Measurements from ENCODE around the gene S100A9. TPM values are rescaled to one million over a fixed set of nuclear protein-coding genes. Genes with fewer than 3 reads are reported as not detected.

S100A9 gene
- total and polyA plus RNA-seq, 2 of the 4 experiments (the other 2 are of a cell fraction) = not detected

DNA sequence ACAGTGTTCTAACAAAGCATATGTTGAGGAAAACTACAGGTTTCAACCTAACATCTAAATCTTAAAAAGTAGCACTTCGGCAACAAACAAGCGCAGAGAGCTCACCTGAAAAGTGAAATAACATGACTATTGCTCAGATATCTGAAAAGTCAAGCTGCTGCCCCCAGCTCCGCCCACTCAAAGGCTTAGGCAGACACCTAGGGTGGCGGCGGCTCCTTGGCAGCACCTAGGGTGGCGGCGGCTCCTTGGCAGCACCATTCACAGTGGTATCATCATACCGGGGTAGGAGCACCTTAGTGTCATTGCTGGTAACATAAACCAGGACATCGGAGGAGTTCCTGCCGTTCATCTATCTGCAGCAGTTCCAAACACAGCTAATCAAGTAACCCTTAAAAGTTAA lies 21.9 kb downstream of the S100A9 start:
- no peak overlapping the region for H3K9ac ChIP-seq (ENCODE audit: low read depth, low read length)
- H3K18ac ChIP-seq (ENCODE audit: low read depth, low read length) = no peak overlapping the region
- no peaks in the 10 kb centered on the region for H4K20me1 ChIP-seq (ENCODE audit: insufficient read depth, low read length)
- in situ Hi-C loops (cut with MboI; ENCODE audit: low sequenced_read_pairs) (no loop called here), dilution Hi-C loops (cut with HindIII; ENCODE audit: low sequenced_read_pairs, unreplicated experiment) (no loop called here), intact Hi-C loops (cut with micrococcal nuclease) (no loop called here)
- no peak overlapping the region for H3K14ac ChIP-seq (replicated peaks; ENCODE audit: low read depth, low read length)
- H3K4me3 ChIP-seq (ENCODE audit: insufficient read depth, low read depth, low read length) = no peak overlapping the region
- H4K91ac ChIP-seq (ENCODE audit: insufficient read depth, low read depth, low read length) = no peak overlapping the region
- no peak overlapping the region for H3K4ac ChIP-seq (ENCODE audit: low read depth, low read length)
- no peaks in the 10 kb centered on the region for H3K9me3 ChIP-seq (ENCODE audit: control insufficient read depth, insufficient read depth, low read length)
- TF ChIP-seq CHD1 (IDR thresholded peaks at IDR 0.05; ENCODE audit: low read depth, low read length) (no peak), BHLHE40 (IDR thresholded peaks at IDR 0.05; ENCODE audit: low read depth, low read length) (no peak), MAFK (IDR thresholded peaks at IDR 0.05; ENCODE audit: low read depth, low read length) (no peak), RAD21 (IDR thresholded peaks at IDR 0.05; ENCODE audit: low read length) (no peak), RCOR1 (IDR thresholded peaks at IDR 0.05; ENCODE audit: insufficient replicate concordance, low read length) (no peak), MXI1 (IDR thresholded peaks at IDR 0.05; ENCODE audit: borderline replicate concordance, low read depth, low read length) (no peak), FOS (IDR thresholded peaks at IDR 0.05; ENCODE audit: low read depth, low read length) (no peak), POLR2A (IDR thresholded peaks at IDR 0.05; ENCODE audit: low read depth, low read length) (no peak), SMC3 (IDR thresholded peaks at IDR 0.05; ENCODE audit: low read depth, low read length) (no peak), CEBPB (IDR thresholded peaks at IDR 0.05; ENCODE audit: low read depth, low read length) (no peak), MAZ (IDR thresholded peaks at IDR 0.05; ENCODE audit: borderline replicate concordance, low read depth, low read length) (no peak), NFE2L2 (IDR thresholded peaks at IDR 0.05; ENCODE audit: low read depth, low read length) (no peak), RFX5 (IDR thresholded peaks at IDR 0.05; ENCODE audit: low read depth, low read length) (no peak)
- TF ChIP-seq, protein P1, sequence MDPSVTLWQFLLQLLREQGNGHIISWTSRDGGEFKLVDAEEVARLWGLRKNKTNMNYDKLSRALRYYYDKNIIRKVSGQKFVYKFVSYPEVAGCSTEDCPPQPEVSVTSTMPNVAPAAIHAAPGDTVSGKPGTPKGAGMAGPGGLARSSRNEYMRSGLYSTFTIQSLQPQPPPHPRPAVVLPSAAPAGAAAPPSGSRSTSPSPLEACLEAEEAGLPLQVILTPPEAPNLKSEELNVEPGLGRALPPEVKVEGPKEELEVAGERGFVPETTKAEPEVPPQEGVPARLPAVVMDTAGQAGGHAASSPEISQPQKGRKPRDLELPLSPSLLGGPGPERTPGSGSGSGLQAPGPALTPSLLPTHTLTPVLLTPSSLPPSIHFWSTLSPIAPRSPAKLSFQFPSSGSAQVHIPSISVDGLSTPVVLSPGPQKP (IDR thresholded peaks at IDR 0.05; ENCODE audit: borderline replicate concordance, low read depth, low read length) = no peak
- TF ChIP-seq, protein P2, sequence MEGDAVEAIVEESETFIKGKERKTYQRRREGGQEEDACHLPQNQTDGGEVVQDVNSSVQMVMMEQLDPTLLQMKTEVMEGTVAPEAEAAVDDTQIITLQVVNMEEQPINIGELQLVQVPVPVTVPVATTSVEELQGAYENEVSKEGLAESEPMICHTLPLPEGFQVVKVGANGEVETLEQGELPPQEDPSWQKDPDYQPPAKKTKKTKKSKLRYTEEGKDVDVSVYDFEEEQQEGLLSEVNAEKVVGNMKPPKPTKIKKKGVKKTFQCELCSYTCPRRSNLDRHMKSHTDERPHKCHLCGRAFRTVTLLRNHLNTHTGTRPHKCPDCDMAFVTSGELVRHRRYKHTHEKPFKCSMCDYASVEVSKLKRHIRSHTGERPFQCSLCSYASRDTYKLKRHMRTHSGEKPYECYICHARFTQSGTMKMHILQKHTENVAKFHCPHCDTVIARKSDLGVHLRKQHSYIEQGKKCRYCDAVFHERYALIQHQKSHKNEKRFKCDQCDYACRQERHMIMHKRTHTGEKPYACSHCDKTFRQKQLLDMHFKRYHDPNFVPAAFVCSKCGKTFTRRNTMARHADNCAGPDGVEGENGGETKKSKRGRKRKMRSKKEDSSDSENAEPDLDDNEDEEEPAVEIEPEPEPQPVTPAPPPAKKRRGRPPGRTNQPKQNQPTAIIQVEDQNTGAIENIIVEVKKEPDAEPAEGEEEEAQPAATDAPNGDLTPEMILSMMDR (conservative IDR thresholded peaks at IDR 0.05; ENCODE audit: low read depth, low read length) = no peak
- TF ChIP-seq, protein P3, sequence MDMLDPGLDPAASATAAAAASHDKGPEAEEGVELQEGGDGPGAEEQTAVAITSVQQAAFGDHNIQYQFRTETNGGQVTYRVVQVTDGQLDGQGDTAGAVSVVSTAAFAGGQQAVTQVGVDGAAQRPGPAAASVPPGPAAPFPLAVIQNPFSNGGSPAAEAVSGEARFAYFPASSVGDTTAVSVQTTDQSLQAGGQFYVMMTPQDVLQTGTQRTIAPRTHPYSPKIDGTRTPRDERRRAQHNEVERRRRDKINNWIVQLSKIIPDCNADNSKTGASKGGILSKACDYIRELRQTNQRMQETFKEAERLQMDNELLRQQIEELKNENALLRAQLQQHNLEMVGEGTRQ (IDR thresholded peaks at IDR 0.05; ENCODE audit: low read depth, low read length) = no peak
- H3K27ac ChIP-seq (ENCODE audit: insufficient read depth, low read length) = no peak overlapping the region
- no peak overlapping the region for H2BK5ac ChIP-seq (ENCODE audit: low read depth, low read length, poor library complexity, severe bottlenecking)
- BruUV-seq (replicated peaks) = no TSS peak
- no peak overlapping the region for H2BK120ac ChIP-seq (ENCODE audit: low read depth, low read length)
- no peaks in the 10 kb centered on the region for H3K36me3 ChIP-seq (ENCODE audit: control insufficient read depth, insufficient read depth, low read length)
- H2AFZ ChIP-seq (replicated peaks; ENCODE audit: low read length, poor library complexity) = no peak overlapping the region
- H4K5ac ChIP-seq (ENCODE audit: low read depth, low read length) = no peak overlapping the region
- no peak overlapping the region for H3K23ac ChIP-seq (ENCODE audit: low read depth, low read length)
- WGBS, 2 experiments (ENCODE audit: extremely low coverage in 2 of 2, insufficient read length in 1 of 2) = 53% methylated on average over 3 of the region's 10 CpGs; no CpG with 5 or more reads in 1 of the 2 experiments
- no peak overlapping the region for H2BK20ac ChIP-seq (ENCODE audit: low read depth, low read length)
- H3K4me2 ChIP-seq (ENCODE audit: low read depth, low read length) = no peak overlapping the region
- no peak overlapping the region for H2AK5ac ChIP-seq (ENCODE audit: low read depth, low read length)
- ChIA-PET CTCF (no interaction called here), POLR2A (ENCODE audit: unreplicated experiment) (no interaction called here)
- H3K27me3 ChIP-seq (ENCODE audit: control insufficient read depth, insufficient read depth, low read length) = no peaks in the 10 kb centered on the region; the same call in 1 of the 2 replicates
- ATAC-seq (ENCODE audit: low read depth) (no peak), DNase-seq (no peak)
- no peaks in the 10 kb centered on the region for H3K79me1 ChIP-seq (ENCODE audit: low read depth in 1 of 2, low read length in 2 of 2)
- H2AK9ac ChIP-seq (replicated peaks; ENCODE audit: low read depth, low read length, poor library complexity) = no peak overlapping the region
- H3K4me1 ChIP-seq (ENCODE audit: control insufficient read depth, insufficient read depth, low read length) = no peaks in the 10 kb centered on the region
- H4K8ac ChIP-seq (ENCODE audit: low read depth in 2 of 2, low read length in 2 of 2) = no peak overlapping the region
- H2BK15ac ChIP-seq (ENCODE audit: low read depth, low read length) = no peak overlapping the region
- no peaks in the 10 kb centered on the region for H3K9me1 ChIP-seq (ENCODE audit: insufficient read depth, low read length)
- no peak overlapping the region for H3K56ac ChIP-seq (ENCODE audit: extremely low read depth, insufficient read depth, low read length)
